Thymus (tissue), 11 donors: Measurements from ENCODE around the gene FUT4. TPM values are rescaled to one million over a fixed set of nuclear protein-coding genes. Genes with fewer than 3 reads are reported as not detected.

ENCODE experiments used
- DNase-seq, 9 donors: peaks; one replicate each; pipeline ENCODE4 v3.0.0-alpha.2; 2013; ENCODE audit warnings: low spot score in 9 of 9, low read depth in 6 of 9, missing footprints in 1 of 9
- H3K27ac ChIP-seq, 2 donors: one replicate each; pipeline ENCODE4 v1.5.1; 2013; ENCODE audit warnings: control low read depth in 1 of 2, low read depth in 1 of 2, low read length in 1 of 2, mild to moderate bottlenecking in 1 of 2, moderate library complexity in 1 of 2
- H3K27me3 ChIP-seq, 2 donors: one replicate each; pipeline ENCODE4 v1.5.1; 2013; ENCODE audit warnings: low read length in 1 of 2; ENCODE audit not compliant: control insufficient read depth in 2 of 2, insufficient read depth in 1 of 2
- H3K36me3 ChIP-seq, 2 donors: one replicate each; pipeline ENCODE4 v1.5.1; 2013; ENCODE audit warnings: low read length in 1 of 2, mild to moderate bottlenecking in 1 of 2, moderate library complexity in 1 of 2; ENCODE audit not compliant: control insufficient read depth in 2 of 2, insufficient read depth in 2 of 2
- H3K4me1 ChIP-seq, 2 donors: one replicate each; pipeline ENCODE4 v1.5.1; 2013; ENCODE audit warnings: low read length in 2 of 2; ENCODE audit not compliant: control insufficient read depth in 2 of 2, insufficient read depth in 2 of 2
- H3K4me3 ChIP-seq, 2 donors: one replicate each; pipeline ENCODE4 v1.5.1; 2013; ENCODE audit warnings: low read length in 2 of 2, control low read depth in 1 of 2, mild to moderate bottlenecking in 1 of 2
- H3K9me3 ChIP-seq, 2 donors: one replicate each; pipeline ENCODE4 v1.5.1; 2013; ENCODE audit warnings: low read length in 1 of 2, mild to moderate bottlenecking in 1 of 2; ENCODE audit not compliant: control insufficient read depth in 2 of 2, insufficient read depth in 1 of 2
- WGBS: extraction: QIAGEN DNeasy Blood & Tissue Kit; methylation state at CpG from one replicate; pipeline ENCODE4 v1.1.7; 2013; 5-methylcytosine and 5-hydroxymethylcytosine counted together
- polyA plus RNA-seq: library from polyadenylated mRNA; stranded (reverse); fragments of 200-250 nt; gene quantifications from one replicate; pipeline ENCODE4 v1.2.3, GENCODE V29; 2013
- total RNA-seq: library from RNA; stranded (reverse); fragments of 120-200 nt; gene quantifications from one replicate; pipeline ENCODE4 v1.2.4, GENCODE V29; 2013
- donor health status: healthy.

FUT4 gene
- total and polyA plus RNA-seq, 2 donors: 4.3 to 5.0 TPM

DNA sequence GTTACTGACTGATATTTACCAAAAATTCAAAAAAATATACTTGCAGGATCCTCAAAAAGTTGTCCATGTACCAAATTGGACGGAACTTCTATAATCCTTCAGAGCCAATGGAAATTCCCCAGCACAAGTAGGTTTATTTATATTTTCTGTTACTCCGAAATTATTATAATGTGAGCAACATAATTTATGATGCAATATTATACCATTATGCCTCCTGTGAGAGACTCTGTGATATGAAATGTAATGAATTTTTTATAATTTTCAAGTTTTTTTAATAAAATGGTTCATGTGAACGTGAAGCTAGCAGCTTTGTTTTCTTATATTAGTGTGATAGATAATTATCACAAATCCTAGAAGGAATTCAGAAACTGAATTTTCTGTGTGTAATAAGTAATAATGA lies 41.7 kb downstream of the FUT4 start:
- no peaks in the 10 kb centered on the region for H3K27me3 ChIP-seq
- H3K27ac ChIP-seq: no peak overlapping the region
- 97% methylated on average over 3 of the region's 3 CpGs for WGBS
- no peaks in the 10 kb centered on the region for H3K9me3 ChIP-seq
- DNase-seq: no peak
- H3K4me1 ChIP-seq: peaks cover 0 to 3% of the 10 kb centered on the region in 2 donors
- H3K4me3 ChIP-seq: no peak overlapping the region
- H3K36me3 ChIP-seq: no peaks in the 10 kb centered on the region

DNA sequence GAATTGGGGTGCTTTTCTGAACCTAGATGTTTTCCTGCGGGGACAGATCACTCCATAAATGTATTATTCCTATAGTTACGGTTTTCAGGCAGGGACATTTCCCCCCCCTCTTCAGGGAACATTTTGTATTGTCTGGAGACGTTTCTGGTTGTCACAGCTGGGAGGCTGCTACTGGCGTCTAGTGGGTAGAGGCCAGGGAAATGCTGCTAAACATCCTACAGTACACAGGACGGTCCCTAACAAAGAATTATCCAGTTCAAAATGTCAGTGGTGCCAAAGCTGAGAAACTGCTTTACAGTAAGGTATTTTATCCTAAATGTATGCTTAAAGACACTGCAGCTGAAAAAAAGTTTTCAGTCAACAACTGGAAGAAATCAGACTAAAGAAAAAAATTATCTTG lies 42.8 kb downstream of the FUT4 start:
- WGBS: 94% methylated on average over 5 of the region's 5 CpGs
- Histone ChIP-seq H3K36me3 (no peaks in the 10 kb centered on the region), H3K27ac (no peak overlapping the region), H3K27me3 (no peaks in the 10 kb centered on the region), H3K4me1 (peaks cover 0 to 3% of the 10 kb centered on the region in 2 donors), H3K9me3 (no peaks in the 10 kb centered on the region), H3K4me3 (no peak overlapping the region)
- no peak for DNase-seq

DNA sequence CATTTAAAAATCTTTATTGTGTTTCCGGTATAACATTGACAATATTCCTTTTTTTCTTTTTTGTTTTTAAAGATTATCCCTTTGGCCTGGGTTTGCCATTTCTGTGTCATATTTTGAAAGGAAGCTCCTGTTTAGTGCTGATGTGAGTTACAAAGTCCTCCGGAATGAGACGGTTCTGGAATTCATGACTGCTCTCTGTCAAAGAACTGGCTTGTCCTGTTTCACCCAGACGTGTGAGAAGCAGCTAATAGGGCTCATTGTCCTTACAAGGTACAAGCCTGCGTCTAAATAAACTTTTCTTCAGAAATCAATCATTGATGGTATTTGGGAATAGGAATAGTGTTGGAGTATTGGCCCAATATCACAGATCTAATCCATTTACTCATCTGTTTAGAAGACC lies 43.3 kb downstream of the FUT4 start:
- Histone ChIP-seq H3K27ac (no peak overlapping the region), H3K9me3 (no peaks in the 10 kb centered on the region), H3K27me3 (no peaks in the 10 kb centered on the region), H3K36me3 (no peaks in the 10 kb centered on the region), H3K4me1 (peaks cover 0 to 3% of the 10 kb centered on the region in 2 donors), H3K4me3 (no peak overlapping the region)
- DNase-seq: no peak
- WGBS: 94% methylated on average over 5 of the region's 5 CpGs

DNA sequence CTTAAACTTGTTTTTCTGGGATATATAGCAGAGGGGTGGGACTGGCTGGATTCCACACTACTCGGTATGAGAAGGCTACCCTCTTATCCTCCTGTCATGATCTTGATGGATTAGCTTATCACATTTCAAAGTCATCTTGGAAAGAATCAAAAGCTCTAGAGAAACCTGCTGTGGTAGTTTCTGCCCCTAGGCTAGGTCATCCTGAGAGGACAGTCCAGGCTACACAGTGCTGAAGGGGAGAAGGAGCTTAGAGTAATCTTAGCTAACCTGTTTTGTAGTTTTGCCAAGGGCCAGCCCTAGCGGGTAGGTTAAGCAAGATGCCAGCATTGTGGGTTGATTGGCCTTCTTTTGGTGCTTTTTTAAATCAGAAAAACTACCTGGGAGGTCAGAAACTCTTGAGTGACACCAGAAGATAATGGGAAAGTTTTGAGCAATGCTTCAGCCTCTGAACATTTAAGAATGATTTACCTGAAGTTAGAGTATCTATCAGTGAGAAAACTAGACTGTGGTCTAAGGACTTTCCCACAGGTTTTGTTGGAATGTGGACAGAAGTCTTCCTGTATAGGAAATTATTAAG lies 44.7 kb downstream of the FUT4 start:
- DNase-seq: no peak
- peak overlapping the region in 1 of 2 donors; percentile 19 for H3K27ac ChIP-seq
- WGBS: 88% methylated on average over 2 of the region's 2 CpGs
- no peaks in the 10 kb centered on the region for H3K9me3 ChIP-seq
- H3K4me1 ChIP-seq: peaks cover 0 to 3% of the 10 kb centered on the region in 2 donors
- H3K36me3 ChIP-seq: no peaks in the 10 kb centered on the region
- no peaks in the 10 kb centered on the region for H3K27me3 ChIP-seq
- no peak overlapping the region for H3K4me3 ChIP-seq

DNA sequence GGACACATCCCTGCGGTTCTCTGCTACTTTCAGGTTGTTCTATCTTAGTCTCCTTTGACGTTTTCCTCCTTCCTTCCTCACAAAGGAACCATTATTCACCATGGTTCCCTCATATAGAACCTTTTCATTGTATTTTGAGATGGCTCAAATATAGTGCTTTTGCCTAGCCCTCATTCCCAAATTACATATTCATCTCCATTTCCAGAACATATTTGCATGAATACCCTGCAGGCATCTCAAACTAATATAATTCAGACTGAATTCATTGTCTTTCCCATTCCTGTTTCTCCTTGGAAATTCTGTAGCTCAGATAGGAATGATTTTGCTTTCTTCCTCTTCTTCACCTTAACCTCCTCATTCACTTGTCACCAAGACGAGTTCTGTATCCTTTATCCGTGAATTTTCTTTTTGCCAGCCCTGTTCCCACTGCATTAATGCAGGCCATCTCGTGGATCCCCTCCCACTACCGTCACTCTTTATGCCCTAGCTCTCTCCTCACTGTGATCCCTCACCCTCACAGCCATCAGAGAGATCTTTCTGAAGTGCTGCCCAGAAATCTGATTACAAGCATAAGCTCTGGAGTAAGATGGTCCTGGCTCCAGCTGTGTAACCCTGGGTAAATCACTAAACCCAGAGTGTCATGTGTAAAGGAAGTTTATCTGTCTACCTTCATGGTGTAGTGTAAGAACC lies 46.8 kb downstream of the FUT4 start:
- H3K4me1 ChIP-seq: no peaks in the 10 kb centered on the region
- no peak for DNase-seq
- 94% methylated on average over 6 of the region's 6 CpGs for WGBS

DNA sequence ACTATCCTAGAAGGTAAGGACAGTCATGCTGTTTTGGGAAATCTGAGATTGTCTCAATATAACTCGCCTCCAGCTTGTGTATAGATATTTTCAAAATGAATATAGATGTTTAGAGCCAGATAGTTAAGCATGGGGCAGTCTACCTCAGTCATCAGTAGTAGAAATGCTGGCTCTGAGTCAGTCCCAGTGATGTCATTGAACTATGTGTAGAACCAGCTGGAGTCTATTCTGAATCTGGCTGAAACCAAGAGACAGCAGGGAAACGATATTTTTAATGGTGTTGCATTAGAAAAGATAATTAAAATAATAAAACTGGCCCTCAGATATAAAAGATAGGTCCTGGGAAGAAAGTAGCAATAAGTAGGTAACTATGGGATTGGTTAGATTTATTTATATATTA lies 49.3 kb downstream of the FUT4 start:
- H3K4me1 ChIP-seq: no peaks in the 10 kb centered on the region
- no peaks in the 10 kb centered on the region for H3K27me3 ChIP-seq
- H3K9me3 ChIP-seq: no peaks in the 10 kb centered on the region
- H3K36me3 ChIP-seq: no peaks in the 10 kb centered on the region
- no peak for DNase-seq
- H3K27ac ChIP-seq: no peak overlapping the region
- WGBS: 95% methylated on average over 2 of the region's 2 CpGs
- no peak overlapping the region for H3K4me3 ChIP-seq

More for the DNA sequence above, 46.8 kb downstream of the FUT4 start:
- no peaks in the 10 kb centered on the region for H3K9me3 ChIP-seq
- H3K36me3 ChIP-seq: no peaks in the 10 kb centered on the region
- no peak overlapping the region for H3K4me3 ChIP-seq
- H3K27ac ChIP-seq: no peak overlapping the region
- H3K27me3 ChIP-seq: no peaks in the 10 kb centered on the region

DNA sequence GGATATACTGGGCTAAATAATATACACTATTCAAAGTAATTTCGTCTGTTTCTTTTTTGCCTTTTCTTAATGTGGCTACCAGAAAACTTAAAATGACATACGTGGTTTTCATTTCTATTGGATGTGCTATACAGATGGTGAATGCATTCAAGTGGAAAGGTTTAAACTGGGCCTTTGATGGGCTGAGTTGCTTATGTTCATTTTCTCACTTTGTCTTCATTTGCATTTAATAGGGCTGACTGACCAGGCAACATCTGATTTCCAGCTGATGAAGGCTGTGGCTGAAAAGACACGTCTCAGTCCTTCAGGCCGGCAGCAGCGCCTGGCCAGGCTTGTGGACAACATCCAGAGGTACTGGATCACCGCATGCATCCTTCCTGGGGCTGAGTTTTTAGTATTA lies 51.4 kb downstream of the FUT4 start:
- WGBS: 96% methylated on average over 6 of the region's 6 CpGs
- Histone ChIP-seq H3K27me3 (no peaks in the 10 kb centered on the region), H3K36me3 (no peaks in the 10 kb centered on the region), H3K4me3 (no peak overlapping the region), H3K27ac (no peak overlapping the region), H3K9me3 (no peaks in the 10 kb centered on the region), H3K4me1 (no peaks in the 10 kb centered on the region)
- DNase-seq: no peak

DNA sequence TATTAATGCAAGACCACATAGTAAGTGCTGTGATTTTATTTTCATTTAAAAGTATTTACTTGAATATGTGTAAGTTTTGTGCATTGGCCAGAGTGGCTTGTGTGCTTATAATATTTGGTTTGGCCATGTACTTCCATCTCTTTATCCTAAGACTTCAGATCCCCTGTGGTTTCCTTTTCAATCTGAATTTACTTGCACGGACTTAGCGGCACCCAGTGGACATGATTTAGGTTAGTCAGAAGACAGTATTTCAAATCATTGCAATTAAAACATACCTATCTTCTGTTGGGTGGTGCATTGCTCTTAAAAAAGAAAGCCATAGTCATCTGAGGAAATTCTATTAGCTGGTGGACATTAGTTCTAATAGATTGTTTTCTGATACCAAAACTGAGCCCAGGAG lies 54.2 kb downstream of the FUT4 start:
- Histone ChIP-seq H3K27ac (no peak overlapping the region), H3K36me3 (no peaks in the 10 kb centered on the region), H3K4me1 (no peaks in the 10 kb centered on the region), H3K9me3 (no peaks in the 10 kb centered on the region), H3K27me3 (no peaks in the 10 kb centered on the region), H3K4me3 (no peak overlapping the region)
- DNase-seq: no peak
- WGBS: 65% methylated on average over 2 of the region's 2 CpGs
